Right kidney (tissue), 1 donor: Measurements from ENCODE around the gene FCN3.

Source experiments
- DNase-seq: peaks from one replicate; pipeline ENCODE4 v3.0.0-alpha.2; 2016

FCN3 gene

GRCh38 chr1:27358038-27358927 lies 16.3 kb downstream of the FCN3 start:
- no peak for DNase-seq

GRCh38 chr1:27357281-27358037 lies 17.2 kb downstream of the FCN3 start:
- DNase-seq: peak; percentile 82

- DNase-seq: no peak
Observed at GRCh38 chr1:27356619-27357280, 17.9 kb downstream of the FCN3 start.

- no peak for DNase-seq
Observed at GRCh38 chr1:27356277-27356618, 18.4 kb downstream of the FCN3 start.

- DNase-seq: no peak
Observed at GRCh38 chr1:27355683-27356082, 18.9 kb downstream of the FCN3 start.

- no peak for DNase-seq
Observed at GRCh38 chr1:27353629-27354028, 21.0 kb downstream of the FCN3 start.

GRCh38 chr1:27353166-27353565 lies 21.5 kb downstream of the FCN3 start:
- no peak for DNase-seq

GRCh38 chr1:27351541-27352107 lies 23.0 kb downstream of the FCN3 start:
- DNase-seq: peak; percentile 72

GRCh38 chr1:27350663-27351540 lies 23.7 kb downstream of the FCN3 start:
- DNase-seq: no peak

GRCh38 chr1:27349784-27350662 lies 24.6 kb downstream of the FCN3 start:
- DNase-seq: peak; percentile 79

- DNase-seq: peak; percentile 89
Observed at GRCh38 chr1:27348861-27349783, 25.5 kb downstream of the FCN3 start.

- DNase-seq: no peak
Observed at GRCh38 chr1:27346991-27347624, 27.5 kb downstream of the FCN3 start.

- DNase-seq: no peak
Observed at GRCh38 chr1:27346357-27346756, 28.3 kb downstream of the FCN3 start.

GRCh38 chr1:27345272-27345671 lies 29.4 kb downstream of the FCN3 start:
- no peak for DNase-seq

- DNase-seq: no peak
Observed at GRCh38 chr1:27343639-27344025, 31.0 kb downstream of the FCN3 start.

- no peak for DNase-seq
Observed at GRCh38 chr1:27342778-27343638, 31.6 kb downstream of the FCN3 start.

GRCh38 chr1:27342391-27342777 lies 32.2 kb downstream of the FCN3 start:
- DNase-seq: no peak
